Esophagus muscularis mucosa (tissue), 4 donors: Measurements from ENCODE around the gene CCT3. TPM values are rescaled to one million over a fixed set of nuclear protein-coding genes. Genes with fewer than 3 reads are reported as not detected.

Source experiments
- DNase-seq: peaks from one replicate; pipeline ENCODE4 v3.0.0-alpha.2; 2017; ENCODE audit errors: extremely low spot score
- H3K27ac ChIP-seq, 4 donors: fragments of 200-600 bp; sonication (generic); replicated peaks in 1 of 4; 1 replicate in 3 of 4; 2 replicates in 1 of 4; pipeline ENCODE4 v1.5.1; 2016 to 2019; ENCODE audit warnings: mild to moderate bottlenecking in 1 of 4
- H3K27me3 ChIP-seq, 4 donors: fragments of 200-600 bp; sonication (generic); one replicate each; pipeline versions ENCODE4 v1.5.1 to v1.6.0; 2016 to 2019
- H3K36me3 ChIP-seq, 4 donors: fragments of 200-600 bp; sonication (generic); one replicate each; pipeline ENCODE4 v1.5.1; 2016 to 2019
- H3K4me1 ChIP-seq, 4 donors: fragments of 200-600 bp; sonication (generic); one replicate each; pipeline ENCODE4 v1.5.1; 2016 to 2019
- H3K4me3 ChIP-seq, 4 donors: fragments of 200-600 bp; sonication (generic); 1 replicate in 2 of 4; 2 replicates in 2 of 4; pipeline ENCODE4 v1.5.1; 2016 to 2019; ENCODE audit warnings: mild to moderate bottlenecking in 4 of 4, moderate library complexity in 1 of 4
- H3K9me3 ChIP-seq, 4 donors: fragments of 200-600 bp; sonication (generic); 1 replicate in 3 of 4; 2 replicates in 1 of 4; pipeline ENCODE4 v1.5.1; 2016 to 2019
- EP300 ChIP-seq: sonication (generic); formaldehyde crosslinking; IDR thresholded peaks from one replicate; pipeline ENCODE4 v1.6.1; 2017; ENCODE audit warnings: antibody characterized with exemption
- POLR2A ChIP-seq: fragments of 450-650 bp; IDR thresholded peaks from one replicate; pipeline ENCODE4 v1.6.1; 2017; ENCODE audit warnings: antibody characterized with exemption, moderate library complexity, mild to moderate bottlenecking, low read depth
- POLR2AphosphoS5 ChIP-seq, 2 donors: sonication (generic); formaldehyde crosslinking; IDR thresholded peaks; one replicate each; pipeline ENCODE4 v1.6.1; 2017; ENCODE audit warnings: antibody characterized with exemption in 2 of 2
- WGBS: methylation state at CpG from one replicate; pipeline ENCODE4 v1.1.5; 2018; 5-methylcytosine and 5-hydroxymethylcytosine counted together
- intact Hi-C: fragments of 100-400 bp; cut with DNase I; formaldehyde crosslinking; loops from one replicate; pipeline ENCODE4 v1.15.1; 2023
- total RNA-seq, 4 donors: library from RNA; depleted of rRNA; stranded (reverse); fragments of >200 nt; gene quantifications; one replicate each; pipeline versions ENCODE4 v1.1.0 to v1.2.1, GENCODE V29; 2016
- TF ChIP-seq, protein P1 (sequence below), 3 experiments: fragments of 200-600 bp in 2 of 3; fragments of 450-650 bp in 1 of 3; sonication (generic) in 2 of 3; IDR thresholded peaks; one replicate each; pipeline ENCODE4 v1.5.1; 2017 to 2019; ENCODE audit warnings: antibody characterized with exemption in 3 of 3, mild to moderate bottlenecking in 2 of 3, moderate library complexity in 1 of 3

The CCT3 gene
- total RNA-seq, 4 donors from 2014 or later, result 172 to 241 (median 222) TPM

DNA sequence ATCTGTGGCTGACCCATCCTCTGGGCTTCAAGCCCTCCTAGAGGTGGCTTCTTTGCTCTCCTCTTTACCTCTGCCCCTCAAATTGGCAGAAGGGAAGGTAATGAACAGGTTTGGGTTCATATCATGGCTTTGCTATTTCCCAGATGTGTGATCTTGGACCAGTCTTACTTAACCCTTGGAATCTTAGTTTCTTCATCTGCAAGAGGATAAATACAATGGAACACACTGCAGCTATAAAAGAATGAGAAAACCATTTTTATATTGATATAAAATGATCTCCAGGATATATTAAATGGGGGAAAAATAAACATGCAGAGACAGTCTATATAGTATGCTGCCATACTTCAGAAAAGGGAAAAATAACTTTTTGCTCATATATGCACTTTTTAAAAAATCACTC, 48.2 kb downstream of the CCT3 start:
- no peak overlapping the region for H3K27ac ChIP-seq
- no peaks in the 10 kb centered on the region for H3K9me3 ChIP-seq
- intact Hi-C loops, result no loop called here
- H3K4me3 ChIP-seq, result no peak overlapping the region
- TF ChIP-seq POLR2A (no peak), POLR2AphosphoS5 (IDR thresholded peaks at IDR 0.05) (no peak), EP300 (no peak)
- TF ChIP-seq, protein P1, sequence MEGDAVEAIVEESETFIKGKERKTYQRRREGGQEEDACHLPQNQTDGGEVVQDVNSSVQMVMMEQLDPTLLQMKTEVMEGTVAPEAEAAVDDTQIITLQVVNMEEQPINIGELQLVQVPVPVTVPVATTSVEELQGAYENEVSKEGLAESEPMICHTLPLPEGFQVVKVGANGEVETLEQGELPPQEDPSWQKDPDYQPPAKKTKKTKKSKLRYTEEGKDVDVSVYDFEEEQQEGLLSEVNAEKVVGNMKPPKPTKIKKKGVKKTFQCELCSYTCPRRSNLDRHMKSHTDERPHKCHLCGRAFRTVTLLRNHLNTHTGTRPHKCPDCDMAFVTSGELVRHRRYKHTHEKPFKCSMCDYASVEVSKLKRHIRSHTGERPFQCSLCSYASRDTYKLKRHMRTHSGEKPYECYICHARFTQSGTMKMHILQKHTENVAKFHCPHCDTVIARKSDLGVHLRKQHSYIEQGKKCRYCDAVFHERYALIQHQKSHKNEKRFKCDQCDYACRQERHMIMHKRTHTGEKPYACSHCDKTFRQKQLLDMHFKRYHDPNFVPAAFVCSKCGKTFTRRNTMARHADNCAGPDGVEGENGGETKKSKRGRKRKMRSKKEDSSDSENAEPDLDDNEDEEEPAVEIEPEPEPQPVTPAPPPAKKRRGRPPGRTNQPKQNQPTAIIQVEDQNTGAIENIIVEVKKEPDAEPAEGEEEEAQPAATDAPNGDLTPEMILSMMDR (IDR thresholded peaks at IDR 0.05), result no peak
- no peak for DNase-seq
- no peaks in the 10 kb centered on the region for H3K27me3 ChIP-seq
- H3K4me1 ChIP-seq, result peaks cover 3 to 46% (median 32%) of the 10 kb centered on the region in 4 donors
- peaks cover 0 to 40% (median 18%) of the 10 kb centered on the region in 4 donors for H3K36me3 ChIP-seq

DNA sequence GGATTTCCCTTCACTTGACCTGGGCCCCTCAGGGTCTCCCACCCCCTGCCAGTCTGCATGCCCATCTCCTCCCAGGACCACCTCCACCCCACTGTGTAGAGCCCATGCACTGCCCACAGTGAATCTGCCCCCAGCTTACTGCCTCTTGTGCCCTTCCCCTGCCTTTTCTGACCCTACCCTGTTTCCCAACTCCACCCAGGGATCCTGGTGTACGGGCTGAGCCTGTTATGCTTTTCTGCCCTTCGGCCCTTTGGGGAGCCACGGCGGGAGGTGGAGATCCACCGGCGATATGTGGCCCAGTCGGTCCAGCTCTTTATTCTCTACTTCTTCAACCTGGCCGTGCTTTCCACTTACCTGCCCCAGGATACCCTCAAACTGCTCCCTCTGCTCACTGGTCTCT, 52.0 kb downstream of the CCT3 start:
- Histone ChIP-seq H3K36me3 (peaks cover 0 to 31% (median 8%) of the 10 kb centered on the region in 4 donors), H3K27me3 (no peaks in the 10 kb centered on the region), H3K27ac (no peak overlapping the region), H3K9me3 (no peaks in the 10 kb centered on the region), H3K4me3 (no peak overlapping the region), H3K4me1 (peaks cover 18 to 38% (median 31%) of the 10 kb centered on the region in 4 donors)
- TF ChIP-seq, protein P1 (IDR thresholded peaks at IDR 0.05), result no peak
- TF ChIP-seq EP300 (no peak), POLR2AphosphoS5 (IDR thresholded peaks at IDR 0.05) (no peak), POLR2A (no peak)
- intact Hi-C loops, result no loop called here
- no peak for DNase-seq
- 86% methylated on average over 8 of the region's 8 CpGs for WGBS

DNA sequence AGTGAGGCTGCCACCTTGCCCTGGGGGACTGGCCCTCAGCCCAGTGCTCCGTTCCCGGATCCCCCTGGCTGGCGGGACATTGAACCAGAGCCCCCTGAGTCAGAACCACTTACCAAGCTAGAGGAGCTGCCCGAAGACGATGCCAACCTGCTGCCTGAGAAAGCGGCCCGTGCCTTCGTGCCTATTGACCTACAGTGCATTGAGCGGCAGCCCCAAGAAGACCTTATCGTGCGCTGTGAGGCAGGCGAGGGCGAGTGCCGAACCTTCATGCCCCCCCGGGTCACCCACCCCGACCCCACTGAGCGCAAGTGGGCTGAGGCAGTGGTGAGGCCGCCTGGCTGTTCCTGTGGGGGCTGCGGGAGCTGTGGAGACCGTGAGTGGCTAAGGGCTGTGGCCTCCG, 52.7 kb downstream of the CCT3 start:
- Histone ChIP-seq H3K36me3 (peaks cover 0 to 31% (median 8%) of the 10 kb centered on the region in 4 donors), H3K27me3 (no peaks in the 10 kb centered on the region), H3K27ac (no peak overlapping the region), H3K9me3 (no peaks in the 10 kb centered on the region), H3K4me1 (peaks cover 25 to 38% (median 30%) of the 10 kb centered on the region in 4 donors), H3K4me3 (no peak overlapping the region)
- DNase-seq, result no peak
- WGBS, result 93% methylated on average over 10 of the region's 21 CpGs
- TF ChIP-seq POLR2AphosphoS5 (IDR thresholded peaks at IDR 0.05) (no peak), POLR2A (no peak), EP300 (no peak)
- TF ChIP-seq, protein P1 (IDR thresholded peaks at IDR 0.05), result no peak
- intact Hi-C loops, result no loop called here

DNA sequence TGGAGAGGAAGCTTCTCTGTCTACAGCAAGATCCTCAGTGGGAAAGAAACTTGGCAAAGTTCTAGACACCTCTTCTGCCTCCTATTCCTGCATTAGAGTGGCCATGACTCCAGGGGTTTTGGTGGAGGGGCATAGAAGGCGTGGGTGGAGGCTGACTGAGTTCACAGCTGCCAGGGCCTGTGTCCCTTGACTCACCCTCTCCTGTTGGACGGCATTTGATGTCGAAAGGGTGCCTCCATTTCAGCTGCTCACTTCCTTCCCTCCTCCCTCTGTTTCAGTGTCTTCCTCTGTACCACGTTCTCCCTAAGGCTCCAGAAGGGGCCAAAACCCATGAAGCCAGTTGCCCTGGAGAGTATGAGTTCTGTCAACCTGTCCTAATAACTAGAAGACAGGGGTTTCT, 53.3 kb downstream of the CCT3 start:
- H3K27ac ChIP-seq, result no peak overlapping the region
- no peak for DNase-seq
- H3K27me3 ChIP-seq, result no peaks in the 10 kb centered on the region
- intact Hi-C loops, result no loop called here
- H3K36me3 ChIP-seq, result peaks cover 0 to 35% (median 9%) of the 10 kb centered on the region in 4 donors
- no peaks in the 10 kb centered on the region for H3K9me3 ChIP-seq
- TF ChIP-seq EP300 (no peak), POLR2AphosphoS5 (IDR thresholded peaks at IDR 0.05) (no peak), POLR2A (no peak)
- TF ChIP-seq, protein P1 (IDR thresholded peaks at IDR 0.05), result no peak
- 87% methylated on average over 4 of the region's 4 CpGs for WGBS
- H3K4me3 ChIP-seq, result no peak overlapping the region
- H3K4me1 ChIP-seq, result peaks cover 26 to 39% (median 34%) of the 10 kb centered on the region in 4 donors

DNA sequence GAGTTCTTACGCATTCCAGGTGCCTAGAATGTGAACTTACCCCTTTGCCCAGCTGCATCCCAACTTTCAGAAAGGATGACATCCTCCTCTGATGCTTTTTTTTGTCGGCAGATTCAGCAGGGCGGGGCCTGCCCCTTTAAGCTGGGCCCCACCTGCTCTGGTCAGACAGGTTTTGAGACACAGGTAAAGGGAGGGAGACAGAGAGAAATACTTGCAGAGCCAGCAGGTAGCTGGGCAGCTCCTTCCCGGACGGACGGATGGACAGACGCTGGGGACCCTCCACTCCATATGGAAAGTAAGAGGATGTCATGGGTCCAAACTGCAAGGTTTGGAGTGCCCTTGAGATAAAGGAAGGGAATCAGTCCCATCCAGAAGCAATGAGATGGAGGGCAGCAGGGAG, 54.0 kb downstream of the CCT3 start, which contains the start of gene TMEM79:
Gene TMEM79 (plus strand): TSS at position 214 of the 400 bp plus-strand sequence. CDS start 902 bp downstream, outside the sequence.
- H3K9me3 ChIP-seq, result no peaks in the 10 kb centered on the region
- DNase-seq, result no peak
- H3K27ac ChIP-seq, result peak within 1 kb of the TSS; percentile 88 to 93 (median 90)
- no peaks in the 10 kb centered on the region for H3K27me3 ChIP-seq
- intact Hi-C loops, result no loop called here
- H3K4me1 ChIP-seq, result peaks cover 26 to 39% (median 34%) of the 10 kb centered on the region in 4 donors
- 98% methylated on average over 7 of the region's 7 CpGs for WGBS
- peak within 1 kb of the TSS; percentile 85 to 95 (median 93) for H3K4me3 ChIP-seq
- peaks cover 2 to 31% (median 9%) of the 10 kb centered on the region in 4 donors for H3K36me3 ChIP-seq
- TF ChIP-seq EP300, result no peak
